GM23338 (cell line): ENCODE data around the gene TEDC1. TPM values are rescaled to one million over a fixed set of nuclear protein-coding genes. Genes with fewer than 3 reads are reported as not detected.

ENCODE experiments used
- ATAC-seq: fragments of 200-7000 bp; cut with Tn5 transposase; 3 replicates; pipeline ENCODE4 v1.9.1; 2020
- DNase-seq: peaks from one replicate; pipeline ENCODE4 v3.0.0-alpha.2; 2015; ENCODE audit warnings: low spot score
- H2AFZ ChIP-seq: fragments of 200-600 bp; sonication (generic); 2 replicates; pipeline ENCODE4 v1.8.0; 2016; ENCODE audit warnings: antibody characterized with exemption, mild to moderate bottlenecking, moderate library complexity
- H3F3A ChIP-seq: fragments of 200-600 bp; sonication (generic); replicated peaks from 2 replicates; pipeline ENCODE4 v1.8.0; 2017; ENCODE audit warnings: antibody characterized with exemption, mixed run types, low read depth
- H3K27ac ChIP-seq: fragments of 200-600 bp; sonication (generic); 2 replicates; pipeline ENCODE4 v1.6.1; 2016; ENCODE audit warnings: low read depth
- H3K27me3 ChIP-seq: fragments of 200-600 bp; sonication (generic); 2 replicates; pipeline ENCODE4 v1.8.0; 2016; ENCODE audit warnings: mild to moderate bottlenecking, mixed run types, moderate library complexity; ENCODE audit not compliant: insufficient read depth
- H3K36me3 ChIP-seq: fragments of 200-600 bp; sonication (generic); 2 replicates; pipeline ENCODE4 v1.8.0; 2016; ENCODE audit warnings: mild to moderate bottlenecking; ENCODE audit not compliant: insufficient read depth
- H3K4me1 ChIP-seq: fragments of 200-600 bp; sonication (generic); 2 replicates; pipeline ENCODE4 v1.8.0; 2016; ENCODE audit warnings: mild to moderate bottlenecking, moderate library complexity; ENCODE audit not compliant: insufficient read depth
- H3K4me2 ChIP-seq: fragments of 200-600 bp; sonication (generic); 2 replicates; pipeline ENCODE4 v1.7.1; 2017; ENCODE audit warnings: mixed run types
- H3K4me3 ChIP-seq: fragments of 200-600 bp; sonication (generic); 2 replicates; pipeline ENCODE4 v1.6.1; 2016; ENCODE audit warnings: mixed run types
- H3K79me2 ChIP-seq: fragments of 200-600 bp; sonication (generic); replicated peaks from 2 replicates; pipeline ENCODE4 v1.8.0; 2017; ENCODE audit warnings: mild to moderate bottlenecking; ENCODE audit not compliant: insufficient read depth
- H3K9me2 ChIP-seq: fragments of 200-600 bp; sonication (generic); 2 replicates; pipeline ENCODE4 v1.8.0; 2017; ENCODE audit not compliant: insufficient read depth
- H4K20me1 ChIP-seq: fragments of 200-600 bp; sonication (generic); replicated peaks from 2 replicates; pipeline ENCODE4 v1.8.0; 2017; ENCODE audit warnings: mild to moderate bottlenecking; ENCODE audit not compliant: insufficient read depth
- H3K27ac Mint-ChIP-seq: 2 replicates; pipeline ENCODE4 v1.8.0; 2020; ENCODE audit warnings: inconsistent platforms, mild to moderate bottlenecking, moderate library complexity, mixed read lengths
- H3K27me3 Mint-ChIP-seq: 3 replicates; pipeline ENCODE4 v1.8.0; 2022; ENCODE audit warnings: low read depth, mild to moderate bottlenecking, moderate library complexity, mixed read lengths, inconsistent platforms; ENCODE audit not compliant: insufficient read depth, poor library complexity
- H3K36me3 Mint-ChIP-seq: 3 replicates; pipeline ENCODE4 v1.8.0; 2021; ENCODE audit warnings: low read depth, mild to moderate bottlenecking, inconsistent platforms, moderate library complexity, mixed read lengths
- H3K4me1 Mint-ChIP-seq: 3 replicates; pipeline ENCODE4 v1.8.0; 2020; ENCODE audit warnings: mild to moderate bottlenecking, inconsistent platforms, mixed read lengths
- H3K4me3 Mint-ChIP-seq: 3 replicates; pipeline ENCODE4 v1.8.0; 2021; ENCODE audit warnings: moderate library complexity, mild to moderate bottlenecking, inconsistent platforms, mixed read lengths
- H3K9me3 Mint-ChIP-seq: 3 replicates; pipeline ENCODE4 v1.8.0; 2020; ENCODE audit warnings: moderate library complexity, mild to moderate bottlenecking, inconsistent platforms, mixed read lengths
- CREB1 ChIP-seq: fragments of 250-450 bp; sonication (Bioruptor Pico); IDR thresholded peaks from 2 replicates; pipeline ENCODE4 v1.5.0; 2020; ENCODE audit warnings: low read depth, mild to moderate bottlenecking, moderate library complexity
- ETS1 ChIP-seq: IDR thresholded peaks from 2 replicates; pipeline ENCODE4 v1.6.1; 2016; ENCODE audit warnings: antibody characterized with exemption
- EZH2 ChIP-seq: fragments of 200-600 bp; sonication (generic); IDR thresholded peaks from one replicate; pipeline ENCODE4 v1.8.0; 2017; ENCODE audit warnings: antibody characterized with exemption, mild to moderate bottlenecking, low read depth; ENCODE audit not compliant: unreplicated experiment
- EZH2phosphoT487 ChIP-seq: fragments of 200-600 bp; sonication (generic); IDR thresholded peaks from one replicate; pipeline ENCODE4 v1.8.1; 2018; ENCODE audit warnings: antibody characterized with exemption; ENCODE audit not compliant: unreplicated experiment
- POLR2AphosphoS5 ChIP-seq: IDR thresholded peaks from 2 replicates; pipeline ENCODE4 v1.6.1; 2016; ENCODE audit warnings: antibody characterized with exemption, low read depth
- STAT1 ChIP-seq: IDR thresholded peaks from one replicate; pipeline ENCODE4 v1.6.1; 2016; ENCODE audit warnings: antibody characterized with exemption; ENCODE audit not compliant: unreplicated experiment
- ZNF114 ChIP-seq: fragments of 250-450 bp; sonication (Bioruptor Pico); IDR thresholded peaks from 2 replicates; pipeline ENCODE4 v1.5.0; 2020; ENCODE audit warnings: mild to moderate bottlenecking, moderate library complexity
- ZNF462 ChIP-seq: fragments of 250-450 bp; sonication (Bioruptor Pico); IDR thresholded peaks from 2 replicates; pipeline ENCODE4 v1.5.0; 2020; ENCODE audit warnings: mild to moderate bottlenecking, moderate library complexity
- polyA plus RNA-seq: library from polyadenylated mRNA; unstranded; fragments of >200 nt; fragmentation: Nextera tagmentation; extraction: Ambion mirVana; gene quantifications from 2 replicates; pipeline ENCODE4 v1.2.1, GENCODE V29; 2016
- total RNA-seq: library from RNA; depleted of rRNA; stranded (reverse); fragments of >200 nt; shearing (Covaris generic); gene quantifications from 2 replicates; pipeline ENCODE4 v1.2.3, GENCODE V29; 2014
- TF ChIP-seq, protein P1 (sequence below): IDR thresholded peaks from one replicate; pipeline ENCODE4 v1.6.1; 2018; ENCODE audit warnings: antibody characterized with exemption; ENCODE audit not compliant: unreplicated experiment

TEDC1 gene
- total and polyA plus RNA-seq, 2 experiments from 2014 or later, result 5.9 to 16.3 TPM

- no peak overlapping the region for H2AFZ ChIP-seq
- H3K4me3 ChIP-seq, result no peak overlapping the region
- Mint-ChIP-seq H3K27me3 (peaks cover 23% of the 10 kb centered on the region), H3K9me3 (peaks cover 26% of the 10 kb centered on the region), H3K4me3 (no peak overlapping the region), H3K4me1 (no peaks in the 10 kb centered on the region), H3K27ac (no peak overlapping the region), H3K36me3 (peaks cover 9% of the 10 kb centered on the region; the same call in 2 of the 3 replicates)
- peaks cover 20% of the 10 kb centered on the region for H3K27me3 ChIP-seq
- TF ChIP-seq ETS1 (no peak), ZNF114 (CRISPR knock-in tag) (no peak)
- TF ChIP-seq, protein P1, sequence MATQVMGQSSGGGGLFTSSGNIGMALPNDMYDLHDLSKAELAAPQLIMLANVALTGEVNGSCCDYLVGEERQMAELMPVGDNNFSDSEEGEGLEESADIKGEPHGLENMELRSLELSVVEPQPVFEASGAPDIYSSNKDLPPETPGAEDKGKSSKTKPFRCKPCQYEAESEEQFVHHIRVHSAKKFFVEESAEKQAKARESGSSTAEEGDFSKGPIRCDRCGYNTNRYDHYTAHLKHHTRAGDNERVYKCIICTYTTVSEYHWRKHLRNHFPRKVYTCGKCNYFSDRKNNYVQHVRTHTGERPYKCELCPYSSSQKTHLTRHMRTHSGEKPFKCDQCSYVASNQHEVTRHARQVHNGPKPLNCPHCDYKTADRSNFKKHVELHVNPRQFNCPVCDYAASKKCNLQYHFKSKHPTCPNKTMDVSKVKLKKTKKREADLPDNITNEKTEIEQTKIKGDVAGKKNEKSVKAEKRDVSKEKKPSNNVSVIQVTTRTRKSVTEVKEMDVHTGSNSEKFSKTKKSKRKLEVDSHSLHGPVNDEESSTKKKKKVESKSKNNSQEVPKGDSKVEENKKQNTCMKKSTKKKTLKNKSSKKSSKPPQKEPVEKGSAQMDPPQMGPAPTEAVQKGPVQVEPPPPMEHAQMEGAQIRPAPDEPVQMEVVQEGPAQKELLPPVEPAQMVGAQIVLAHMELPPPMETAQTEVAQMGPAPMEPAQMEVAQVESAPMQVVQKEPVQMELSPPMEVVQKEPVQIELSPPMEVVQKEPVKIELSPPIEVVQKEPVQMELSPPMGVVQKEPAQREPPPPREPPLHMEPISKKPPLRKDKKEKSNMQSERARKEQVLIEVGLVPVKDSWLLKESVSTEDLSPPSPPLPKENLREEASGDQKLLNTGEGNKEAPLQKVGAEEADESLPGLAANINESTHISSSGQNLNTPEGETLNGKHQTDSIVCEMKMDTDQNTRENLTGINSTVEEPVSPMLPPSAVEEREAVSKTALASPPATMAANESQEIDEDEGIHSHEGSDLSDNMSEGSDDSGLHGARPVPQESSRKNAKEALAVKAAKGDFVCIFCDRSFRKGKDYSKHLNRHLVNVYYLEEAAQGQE, result no peak
- H3F3A ChIP-seq, result no peaks in the 10 kb centered on the region
- H3K9me2 ChIP-seq, result no peaks in the 10 kb centered on the region
- no peak overlapping the region for H3K4me2 ChIP-seq
- no peaks in the 10 kb centered on the region for H3K36me3 ChIP-seq
- no peaks in the 10 kb centered on the region for H3K79me2 ChIP-seq
- ATAC-seq (no peak), DNase-seq (no peak)
- no peak overlapping the region for H3K27ac ChIP-seq
- no peaks in the 10 kb centered on the region for H4K20me1 ChIP-seq
- H3K4me1 ChIP-seq, result no peaks in the 10 kb centered on the region
These were observed 40.2 kb downstream of the TEDC1 start for GRCh38 chr14:105531088-105531893.

- Mint-ChIP-seq H3K27ac (no peak overlapping the region), H3K4me3 (no peak overlapping the region), H3K36me3 (peaks cover 13% of the 10 kb centered on the region; the same call in 2 of the 3 replicates), H3K9me3 (peaks cover 34% of the 10 kb centered on the region), H3K4me1 (no peaks in the 10 kb centered on the region; the same call in 2 of the 3 replicates), H3K27me3 (peaks cover 24% of the 10 kb centered on the region)
- H2AFZ ChIP-seq, result no peak overlapping the region
- H3K9me2 ChIP-seq, result no peaks in the 10 kb centered on the region
- H3K27me3 ChIP-seq, result peaks cover 16% of the 10 kb centered on the region
- H4K20me1 ChIP-seq, result no peaks in the 10 kb centered on the region
- H3K36me3 ChIP-seq, result no peaks in the 10 kb centered on the region
- H3K79me2 ChIP-seq, result no peaks in the 10 kb centered on the region
- no peak overlapping the region for H3K4me2 ChIP-seq
- no peaks in the 10 kb centered on the region for H3K4me1 ChIP-seq
- H3F3A ChIP-seq, result no peaks in the 10 kb centered on the region
- no peak overlapping the region for H3K27ac ChIP-seq
- H3K4me3 ChIP-seq, result no peak overlapping the region
- DNase-seq, result no peak
- ATAC-seq, result no peak
- TF ChIP-seq POLR2AphosphoS5 (no peak), CREB1 (no peak), STAT1 (no peak), ZNF114 (CRISPR knock-in tag) (no peak), EZH2 (no peak), EZH2phosphoT487 (no peak), ZNF462 (CRISPR knock-in tag) (no peak)
These were observed 41.0 kb downstream of the TEDC1 start for GRCh38 chr14:105531894-105532623.
